A673 (cell line): ENCODE results near the gene CBFA2T3. TPM values are rescaled to one million over a fixed set of nuclear protein-coding genes. Genes with fewer than 3 reads are reported as not detected.
A peak's percentile ranks its signal among the peaks of the same experiment; 100 is the strongest.

Experiments used
- Bru-seq: library from RNA; stranded (reverse); fragments of 400-500 nt; gene quantifications from one replicate; lab custom pipeline; 2021; lab: Mats Ljungman, UMichigan
- BruChase-seq, 2 experiments: library from RNA; stranded (reverse); fragments of 400-500 nt; gene quantifications; one replicate each; lab custom pipeline; 2021; lab: Mats Ljungman, UMichigan
- BruUV-seq: library from RNA; stranded (reverse); fragments of 400-500 nt; replicated peaks from 2 replicates; lab custom pipeline; 2021; lab: Mats Ljungman, UMichigan
- CTCF ChIA-PET: fragments of 300-600 bp; sonication (Branson Sonifier 250); formaldehyde crosslinking; loops from one replicate; lab custom pipeline; 2022; ENCODE audit warnings: antibody characterized with exemption; lab: Charles Lee
- POLR2A ChIA-PET: fragments of 300-600 bp; sonication (Branson Sonifier 250); formaldehyde crosslinking; loops from one replicate; lab custom pipeline; 2022; ENCODE audit warnings: antibody characterized with exemption; ENCODE audit not compliant: low non-redundant PET; lab: Charles Lee
- DNase-seq: peaks from one replicate; pipeline ENCODE4 v3.0.0-alpha.2; 2015; ENCODE audit warnings: low spot score
- H3K27ac ChIP-seq: fragments of 200-600 bp; sonication (generic); 2 replicates; pipeline ENCODE4 v1.5.1; 2016; ENCODE audit warnings: mixed run types, low read depth, mild to moderate bottlenecking, mixed read lengths, antibody characterized with exemption, low read length; ENCODE audit not compliant: poor library complexity, severe bottlenecking
- H3K27me3 ChIP-seq: fragments of 200-600 bp; sonication (generic); replicated peaks from 2 replicates; pipeline ENCODE4 v1.6.1; 2017; ENCODE audit warnings: mixed run types, low read depth, mild to moderate bottlenecking, mixed read lengths, antibody characterized with exemption, low read length; ENCODE audit not compliant: insufficient read depth, poor library complexity
- H3K36me3 ChIP-seq: fragments of 200-600 bp; sonication (generic); 2 replicates; pipeline ENCODE4 v1.6.1; 2016; ENCODE audit warnings: mixed run types, mild to moderate bottlenecking, mixed read lengths, antibody characterized with exemption, low read length; ENCODE audit not compliant: insufficient read depth, poor library complexity, severe bottlenecking
- H3K4me1 ChIP-seq: fragments of 200-600 bp; sonication (generic); 2 replicates; pipeline ENCODE4 v1.6.1; 2017; ENCODE audit warnings: mixed run types, mild to moderate bottlenecking, mixed read lengths, antibody characterized with exemption, low read length; ENCODE audit not compliant: insufficient read depth, poor library complexity, severe bottlenecking
- H3K4me3 ChIP-seq: fragments of 200-600 bp; sonication (generic); 2 replicates; pipeline ENCODE4 v1.5.1; 2016; ENCODE audit warnings: low read depth, mixed run types, mild to moderate bottlenecking, mixed read lengths, low read length; ENCODE audit not compliant: poor library complexity, severe bottlenecking
- H3K9me3 ChIP-seq: fragments of 200-600 bp; sonication (generic); 2 replicates; pipeline ENCODE4 v1.6.1; 2016; ENCODE audit warnings: mixed run types, low read depth, mild to moderate bottlenecking, mixed read lengths, antibody characterized with exemption, low read length; ENCODE audit not compliant: poor library complexity, severe bottlenecking
- CTCF ChIP-seq: fragments of 300-800, 200-600 bp; sonication (generic); conservative IDR thresholded peaks from 2 replicates; pipeline ENCODE4 v1.5.1; 2017; ENCODE audit warnings: low read depth, mild to moderate bottlenecking, antibody characterized with exemption, low read length, moderate library complexity, mixed read lengths
- EZH2 ChIP-seq: fragments of 200-600 bp; sonication (generic); IDR thresholded peaks from 2 replicates; pipeline ENCODE4 v1.6.1; 2017; ENCODE audit warnings: borderline replicate concordance, low read depth, mild to moderate bottlenecking, mixed read lengths, antibody characterized with exemption, low read length; ENCODE audit not compliant: poor library complexity, severe bottlenecking
- intact Hi-C: fragments of 100-400 bp; cut with micrococcal nuclease; formaldehyde crosslinking; loops from one replicate; pipeline ENCODE4 v1.10.0; 2022; ENCODE audit not compliant: unreplicated experiment
- long read RNA-seq: library from polyadenylated mRNA; stranded (forward); transcript quantifications from one replicate; pipeline ENCODE4 v2.0.0, GENCODE V29; 2022
- total RNA-seq: library from RNA; stranded (reverse); gene quantifications from 2 replicates; pipeline ENCODE4 v1.2.3, GENCODE V29; 2021

Gene CBFA2T3
- total RNA-seq, result 1.7 and 2.2 TPM in 2 replicates
- percentile 15 among the genes with signal in this experiment for Bru-seq, nascent RNA
- percentile 17 among the genes with signal in this experiment for BruChase-seq, experiment 1, labeled RNA remaining after a 2-hour chase
- BruChase-seq, experiment 2, labeled RNA remaining after a 6-hour chase, result percentile 22 among the genes with signal in this experiment
- long read RNA-seq, partial matches to known transcripts, result 2 of 4 reads
- long read RNA-seq, other reads (novel, unspliced or antisense), result 2 of 4 reads

- Histone ChIP-seq H3K9me3 (no peaks in the 10 kb centered on the region), H3K4me1 (no peaks in the 10 kb centered on the region), H3K27me3 (peaks cover 18% of the 10 kb centered on the region), H3K36me3 (no peaks in the 10 kb centered on the region), H3K4me3 (no peak within 1 kb of the TSS), H3K27ac (no peak within 1 kb of the TSS)
- ChIA-PET POLR2A (no interaction called here), CTCF (interaction anchor here (0.6 kb wide), 1 partner anchor 118 kb away, joined by 4 read pairs; no protein-coding TSS in a partner anchor)
- TF ChIP-seq CTCF, result no peak
- TF ChIP-seq EZH2, result no peak
- BruUV-seq, result no TSS peak
- no peak for DNase-seq
- intact Hi-C loops, result no loop called here
These were observed at the start of gene CBFA2T3 for GRCh38 chr16:88977018-88977811. TSS of gene CBFA2T3 (minus strand) at chr16:88977207. CDS start at chr16:88976807, 400 bp downstream.

- no peak overlapping the region for H3K4me3 ChIP-seq
- CTCF ChIA-PET, result no interaction called here
- no peaks in the 10 kb centered on the region for H3K4me1 ChIP-seq
- TF ChIP-seq EZH2, result no peak
- no peak for TF ChIP-seq CTCF
- no TSS peak for BruUV-seq
- DNase-seq, result no peak
- no peak overlapping the region for H3K27ac ChIP-seq
- no peaks in the 10 kb centered on the region for H3K36me3 ChIP-seq
- POLR2A ChIA-PET, result no interaction called here
- H3K9me3 ChIP-seq, result peaks cover 10% of the 10 kb centered on the region
- peaks cover 52% of the 10 kb centered on the region for H3K27me3 ChIP-seq
- intact Hi-C loops, result no loop called here
These were observed 49.2 kb upstream of the CBFA2T3 start for GRCh38 chr16:89026121-89026612.

- no peak overlapping the region for H3K27ac ChIP-seq
- TF ChIP-seq EZH2, result no peak
- TF ChIP-seq CTCF, result no peak
- no peaks in the 10 kb centered on the region for H3K36me3 ChIP-seq
- intact Hi-C loops, result no loop called here
- peaks cover 6% of the 10 kb centered on the region for H3K9me3 ChIP-seq
- POLR2A ChIA-PET, result no interaction called here
- CTCF ChIA-PET, result no interaction called here
- no peaks in the 10 kb centered on the region for H3K4me1 ChIP-seq
- peaks cover 47% of the 10 kb centered on the region for H3K27me3 ChIP-seq
- no TSS peak for BruUV-seq
- no peak overlapping the region for H3K4me3 ChIP-seq
- no peak for DNase-seq
These were observed 48.6 kb upstream of the CBFA2T3 start for GRCh38 chr16:89025636-89026035.
